Smooth muscle cell (in vitro differentiated cells): Measurements from ENCODE around the gene NTM. TPM values are rescaled to one million over a fixed set of nuclear protein-coding genes. Genes with fewer than 3 reads are reported as not detected.
A peak's percentile ranks its signal among the peaks of the same experiment; 100 is the strongest.

Experiments used
- DNase-seq: peaks from one replicate; lab custom pipeline; 2025; ENCODE audit not compliant: unreplicated experiment; lab: John Stamatoyannopoulos, UW
- H2AFZ ChIP-seq: fragments of 200-600 bp; sonication (generic); 2 replicates; pipeline ENCODE4 v1.6.0; 2016; ENCODE audit warnings: antibody characterized with exemption, low read depth, mild to moderate bottlenecking
- H3F3A ChIP-seq: fragments of 200-600 bp; sonication (generic); 2 replicates; pipeline ENCODE4 v1.6.0; 2017; ENCODE audit warnings: antibody characterized with exemption, low read depth
- H3K27ac ChIP-seq: fragments of 200-600 bp; sonication (generic); 2 replicates; pipeline ENCODE4 v1.5.1; 2016; ENCODE audit warnings: low read depth, mild to moderate bottlenecking
- H3K27me3 ChIP-seq: fragments of 200-600 bp; sonication (generic); 2 replicates; pipeline ENCODE4 v1.6.1; 2016; ENCODE audit warnings: low read depth, mild to moderate bottlenecking
- H3K36me3 ChIP-seq: fragments of 200-600 bp; sonication (generic); 2 replicates; pipeline ENCODE4 v1.5.1; 2016; ENCODE audit warnings: low read depth
- H3K4me1 ChIP-seq: fragments of 200-600 bp; sonication (generic); 2 replicates; pipeline ENCODE4 v1.5.1; 2016; ENCODE audit warnings: low read depth
- H3K4me2 ChIP-seq: fragments of 200-600 bp; sonication (generic); 2 replicates; pipeline ENCODE4 v1.6.0; 2016; ENCODE audit warnings: mild to moderate bottlenecking
- H3K4me3 ChIP-seq: fragments of 200-600 bp; sonication (generic); 2 replicates; pipeline ENCODE4 v1.5.1; 2016; ENCODE audit warnings: mild to moderate bottlenecking
- H3K79me2 ChIP-seq: fragments of 200-600 bp; sonication (generic); 2 replicates; pipeline ENCODE4 v1.6.0; 2016; ENCODE audit warnings: low read depth, mild to moderate bottlenecking
- H3K9ac ChIP-seq: fragments of 200-600 bp; sonication (generic); 2 replicates; pipeline ENCODE4 v1.6.0; 2016; ENCODE audit warnings: low read depth
- H3K9me3 ChIP-seq: fragments of 200-600 bp; sonication (generic); replicated peaks from 2 replicates; pipeline ENCODE4 v1.5.1; 2016; ENCODE audit warnings: low read depth
- H4K20me1 ChIP-seq: fragments of 200-600 bp; sonication (generic); 2 replicates; pipeline ENCODE4 v1.6.0; 2016; ENCODE audit warnings: low read depth
- WGBS: methylation state at CpG from one replicate; pipeline ENCODE4 v1.1.7; 2016; ENCODE audit warnings: low lambda C conversion rate; 5-methylcytosine and 5-hydroxymethylcytosine counted together
- polyA plus RNA-seq: library from polyadenylated mRNA; unstranded; fragments of >200 nt; fragmentation: Nextera tagmentation; extraction: Ambion mirVana; gene quantifications from 2 replicates; pipeline ENCODE4 v1.2.1, GENCODE V29; 2016
- total RNA-seq: library from RNA; depleted of rRNA; stranded (reverse); fragments of >200 nt; gene quantifications from 2 replicates; pipeline ENCODE4 v1.2.3, GENCODE V29; 2014
- TF ChIP-seq, protein P1 (sequence below): fragments of 200-600 bp; sonication (generic); IDR thresholded peaks from 2 replicates; pipeline ENCODE4 v1.5.1; 2017; ENCODE audit warnings: borderline replicate concordance, mild to moderate bottlenecking, antibody characterized with exemption; ENCODE audit not compliant: insufficient read depth, poor library complexity, severe bottlenecking

Gene NTM
- total and polyA plus RNA-seq, 2 experiments from 2014 or later, result 68.9 to 123 TPM

DNA sequence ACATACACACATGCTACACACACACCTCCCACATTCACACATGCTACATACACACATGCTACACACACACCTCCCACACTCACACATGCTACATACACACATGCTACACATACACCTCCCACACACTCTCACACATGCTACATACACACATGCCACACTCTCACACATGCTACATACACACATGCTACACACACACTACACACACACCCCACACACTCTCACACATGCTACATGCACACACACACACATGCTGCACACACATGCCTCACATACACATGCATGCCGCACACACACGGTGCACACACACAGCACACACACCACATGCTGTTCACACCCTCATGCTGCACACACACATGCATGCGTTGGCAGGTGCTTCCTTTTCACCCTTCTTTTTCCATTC lies 495.4 kb downstream of the NTM start:
- H3K9ac ChIP-seq, result no peak overlapping the region
- H3K4me3 ChIP-seq, result no peak overlapping the region
- H3K27ac ChIP-seq, result no peak overlapping the region
- H3K79me2 ChIP-seq, result no peaks in the 10 kb centered on the region
- no peaks in the 10 kb centered on the region for H3K27me3 ChIP-seq
- H3F3A ChIP-seq, result no peaks in the 10 kb centered on the region
- no peak overlapping the region for H3K4me2 ChIP-seq
- DNase-seq, result no peak
- no peak overlapping the region for H2AFZ ChIP-seq
- H3K36me3 ChIP-seq, result no peaks in the 10 kb centered on the region
- TF ChIP-seq, protein P1, sequence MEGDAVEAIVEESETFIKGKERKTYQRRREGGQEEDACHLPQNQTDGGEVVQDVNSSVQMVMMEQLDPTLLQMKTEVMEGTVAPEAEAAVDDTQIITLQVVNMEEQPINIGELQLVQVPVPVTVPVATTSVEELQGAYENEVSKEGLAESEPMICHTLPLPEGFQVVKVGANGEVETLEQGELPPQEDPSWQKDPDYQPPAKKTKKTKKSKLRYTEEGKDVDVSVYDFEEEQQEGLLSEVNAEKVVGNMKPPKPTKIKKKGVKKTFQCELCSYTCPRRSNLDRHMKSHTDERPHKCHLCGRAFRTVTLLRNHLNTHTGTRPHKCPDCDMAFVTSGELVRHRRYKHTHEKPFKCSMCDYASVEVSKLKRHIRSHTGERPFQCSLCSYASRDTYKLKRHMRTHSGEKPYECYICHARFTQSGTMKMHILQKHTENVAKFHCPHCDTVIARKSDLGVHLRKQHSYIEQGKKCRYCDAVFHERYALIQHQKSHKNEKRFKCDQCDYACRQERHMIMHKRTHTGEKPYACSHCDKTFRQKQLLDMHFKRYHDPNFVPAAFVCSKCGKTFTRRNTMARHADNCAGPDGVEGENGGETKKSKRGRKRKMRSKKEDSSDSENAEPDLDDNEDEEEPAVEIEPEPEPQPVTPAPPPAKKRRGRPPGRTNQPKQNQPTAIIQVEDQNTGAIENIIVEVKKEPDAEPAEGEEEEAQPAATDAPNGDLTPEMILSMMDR, result no peak
- 94% methylated on average over 3 of the region's 3 CpGs for WGBS
- H3K9me3 ChIP-seq, result no peaks in the 10 kb centered on the region
- H3K4me1 ChIP-seq, result peaks cover 32% of the 10 kb centered on the region
- H4K20me1 ChIP-seq, result no peaks in the 10 kb centered on the region

- Histone ChIP-seq H3K27ac (no peak overlapping the region), H3K36me3 (no peaks in the 10 kb centered on the region), H3K4me1 (peaks cover 32% of the 10 kb centered on the region), H2AFZ (no peak overlapping the region), H3K27me3 (peaks cover 8% of the 10 kb centered on the region), H4K20me1 (no peaks in the 10 kb centered on the region), H3F3A (no peaks in the 10 kb centered on the region), H3K4me2 (no peak overlapping the region), H3K9ac (no peak overlapping the region), H3K4me3 (no peak overlapping the region), H3K9me3 (no peaks in the 10 kb centered on the region), H3K79me2 (no peaks in the 10 kb centered on the region)
- no peak for DNase-seq
- 81% methylated on average over 17 of the region's 17 CpGs for WGBS
- TF ChIP-seq, protein P1, result peak; percentile 29
Measured at GRCh38 chr11:131866535-131867400, 496.4 kb downstream of the NTM start.

GRCh38 chr11:131867457-131868257 lies 497.2 kb downstream of the NTM start:
- peaks cover 14% of the 10 kb centered on the region for H3K27me3 ChIP-seq
- peaks cover 32% of the 10 kb centered on the region for H3K4me1 ChIP-seq
- no peaks in the 10 kb centered on the region for H3K36me3 ChIP-seq
- H3K9me3 ChIP-seq, result no peaks in the 10 kb centered on the region
- no peaks in the 10 kb centered on the region for H4K20me1 ChIP-seq
- WGBS, result 53% methylated on average over 10 of the region's 10 CpGs
- no peaks in the 10 kb centered on the region for H3K79me2 ChIP-seq
- H3K4me3 ChIP-seq, result no peak overlapping the region
- no peak overlapping the region for H2AFZ ChIP-seq
- H3K4me2 ChIP-seq, result no peak overlapping the region
- H3F3A ChIP-seq, result no peaks in the 10 kb centered on the region
- H3K9ac ChIP-seq, result no peak overlapping the region
- TF ChIP-seq, protein P1, result peak; percentile 88
- H3K27ac ChIP-seq, result no peak overlapping the region
- peak; percentile 21 for DNase-seq
